ENCODE results near the gene ATRIP. TPM values are rescaled to one million over a fixed set of nuclear protein-coding genes. Genes with fewer than 3 reads are reported as not detected.

ATRIP gene
- total and polyA plus RNA-seq, 8 donors = 2.0 to 4.8 (median 3.0) TPM

DNA sequence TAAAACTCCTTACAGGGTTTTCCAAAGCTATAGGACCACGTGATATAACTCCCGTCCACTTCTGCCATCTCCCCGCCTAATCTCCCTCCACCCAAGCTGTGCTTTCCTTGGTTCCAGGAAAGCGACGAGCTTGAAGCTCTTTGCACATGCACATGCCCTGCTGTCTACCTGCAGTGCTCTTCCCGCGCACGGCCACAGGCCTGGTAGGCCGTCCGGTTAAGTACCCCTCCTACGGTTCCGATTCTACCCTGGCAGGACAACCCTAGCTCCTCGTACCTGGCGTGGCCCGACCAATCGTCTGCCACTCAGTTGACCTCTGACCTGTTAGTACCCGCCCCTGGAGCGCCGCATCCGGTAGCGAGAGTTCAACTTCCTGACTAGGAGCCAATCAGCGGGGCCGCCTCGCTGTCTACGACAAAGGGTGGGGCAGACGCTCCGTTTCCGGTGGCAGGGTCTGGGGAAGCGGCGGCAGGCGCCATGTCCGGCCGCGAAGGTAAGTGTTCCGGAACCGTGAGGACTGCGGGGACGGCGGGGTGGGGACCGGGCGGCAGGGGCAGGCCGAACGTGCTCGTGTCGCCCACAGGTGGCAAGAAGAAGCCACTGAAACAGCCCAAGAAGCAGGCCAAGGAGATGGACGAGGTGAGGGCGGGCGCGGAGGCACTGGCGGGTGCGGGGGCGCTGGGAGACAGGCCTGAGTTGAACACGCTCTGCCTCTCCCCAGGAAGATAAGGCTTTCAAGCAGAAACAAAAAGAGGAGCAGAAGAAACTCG, 6.5 kb upstream of the ATRIP start, which contains the start of the genes CCDC51 and TMA7:
CCDC51 (minus strand) TSS at position 300 of the 770 bp plus-strand sequence. CDS start 4,991 bp downstream, outside the sequence.
TMA7 (plus strand) TSS at position 438 of the 770 bp plus-strand sequence; CDS start at position 478, 40 bp downstream.
- DNase-seq = peak; percentile 98 to 100 (median 98)
- Histone ChIP-seq H3K4me3 (peak within 1 kb of the TSS; percentile 53 to 75 (median 68)), H3K9me3 (no peaks in the 10 kb centered on the region), H3K36me3 (peaks cover 0 to 4% (median 0%) of the 10 kb centered on the region in 3 donors), H3K4me1 (peaks cover 8 to 13% (median 13%) of the 10 kb centered on the region in 3 donors), H3K27ac (peak within 1 kb of the TSS; percentile 65 to 81 (median 74)), H3K27me3 (no peaks in the 10 kb centered on the region)
- peak; percentile 88 for FAIRE-seq
- 0 to 1% methylated on average over 54 of the region's 54 CpGs for WGBS, 2 donors
- intact Hi-C loops (cut with DNase I) = loop anchor here (5.0 to 10.0 kb wide), 3 partner anchors 38 to 168 kb away; no protein-coding TSS in a partner anchor
- ATAC-seq = peak; percentile 94 to 99 (median 96)
- TF ChIP-seq, protein P1, sequence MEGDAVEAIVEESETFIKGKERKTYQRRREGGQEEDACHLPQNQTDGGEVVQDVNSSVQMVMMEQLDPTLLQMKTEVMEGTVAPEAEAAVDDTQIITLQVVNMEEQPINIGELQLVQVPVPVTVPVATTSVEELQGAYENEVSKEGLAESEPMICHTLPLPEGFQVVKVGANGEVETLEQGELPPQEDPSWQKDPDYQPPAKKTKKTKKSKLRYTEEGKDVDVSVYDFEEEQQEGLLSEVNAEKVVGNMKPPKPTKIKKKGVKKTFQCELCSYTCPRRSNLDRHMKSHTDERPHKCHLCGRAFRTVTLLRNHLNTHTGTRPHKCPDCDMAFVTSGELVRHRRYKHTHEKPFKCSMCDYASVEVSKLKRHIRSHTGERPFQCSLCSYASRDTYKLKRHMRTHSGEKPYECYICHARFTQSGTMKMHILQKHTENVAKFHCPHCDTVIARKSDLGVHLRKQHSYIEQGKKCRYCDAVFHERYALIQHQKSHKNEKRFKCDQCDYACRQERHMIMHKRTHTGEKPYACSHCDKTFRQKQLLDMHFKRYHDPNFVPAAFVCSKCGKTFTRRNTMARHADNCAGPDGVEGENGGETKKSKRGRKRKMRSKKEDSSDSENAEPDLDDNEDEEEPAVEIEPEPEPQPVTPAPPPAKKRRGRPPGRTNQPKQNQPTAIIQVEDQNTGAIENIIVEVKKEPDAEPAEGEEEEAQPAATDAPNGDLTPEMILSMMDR (IDR thresholded peaks at IDR 0.05) = no peak

DNA sequence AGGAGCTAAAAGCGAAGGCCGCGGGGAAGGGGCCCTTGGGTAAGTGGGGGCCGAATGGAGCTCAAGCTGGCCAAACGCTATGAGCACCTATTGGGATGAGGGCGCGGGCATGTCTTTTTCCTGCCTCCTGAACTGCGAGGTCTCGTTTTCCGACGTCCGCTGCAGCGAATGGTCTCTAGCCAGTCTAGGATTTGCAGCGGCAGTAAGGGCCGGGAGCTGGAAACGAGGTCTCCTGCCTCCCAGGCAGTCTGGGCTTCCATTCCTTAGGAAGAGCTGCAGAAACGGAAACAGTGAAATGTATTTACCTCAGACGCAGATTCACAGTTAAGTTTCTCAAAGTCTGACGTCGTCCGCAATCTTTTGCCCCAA, 6.0 kb upstream of the ATRIP start:
- intact Hi-C loops (cut with DNase I) = no loop called here
- 0% methylated on average over 21 of the region's 21 CpGs for WGBS, 2 donors
- peaks cover 0 to 4% (median 0%) of the 10 kb centered on the region in 3 donors for H3K36me3 ChIP-seq
- FAIRE-seq (no peak), ATAC-seq (peak; percentile 5 to 16 (median 12)), DNase-seq (peak in 2 of 6 donors; percentile 33 to 53)
- H3K4me1 ChIP-seq = peaks cover 8 to 14% (median 13%) of the 10 kb centered on the region in 3 donors
- peak overlapping the region; percentile 65 to 81 (median 74) for H3K27ac ChIP-seq
- H3K9me3 ChIP-seq = no peaks in the 10 kb centered on the region
- H3K4me3 ChIP-seq = peak overlapping the region; percentile 53 to 75 (median 68)
- TF ChIP-seq, protein P1 (IDR thresholded peaks at IDR 0.05) = no peak
- H3K27me3 ChIP-seq = no peaks in the 10 kb centered on the region

DNA sequence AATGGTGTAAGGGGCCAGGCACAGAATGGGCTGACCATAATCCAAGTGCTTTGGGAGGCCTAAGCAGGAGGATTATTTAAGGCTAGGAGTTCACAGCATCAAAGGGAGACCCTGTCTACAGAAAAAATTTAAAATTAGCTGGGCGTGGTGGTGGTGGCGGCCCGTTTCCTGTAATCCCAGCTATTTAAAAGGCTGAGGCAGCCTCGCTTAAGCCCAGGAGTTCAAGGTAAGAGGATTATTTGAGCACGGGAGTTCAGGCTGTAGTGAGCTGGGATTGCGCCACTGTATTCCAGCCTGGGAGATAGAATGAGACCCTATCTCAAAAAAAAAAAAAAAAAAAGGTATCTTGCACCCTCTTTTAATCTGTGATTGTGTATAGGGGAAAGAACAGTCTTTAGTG, 4.6 kb upstream of the ATRIP start:
- Histone ChIP-seq H3K4me1 (peaks cover 8 to 18% (median 13%) of the 10 kb centered on the region in 3 donors), H3K27ac (no peak overlapping the region), H3K27me3 (no peaks in the 10 kb centered on the region), H3K9me3 (no peaks in the 10 kb centered on the region), H3K4me3 (peak overlapping the region in 1 of 4 donors; percentile 68), H3K36me3 (peaks cover 0 to 4% (median 0%) of the 10 kb centered on the region in 3 donors)
- ATAC-seq (no peak), DNase-seq (no peak), FAIRE-seq (no peak)
- TF ChIP-seq, protein P1 (IDR thresholded peaks at IDR 0.05) = no peak
- intact Hi-C loops (cut with DNase I) = no loop called here
- WGBS, 2 donors = 78 to 80% methylated on average over 6 of the region's 6 CpGs

- intact Hi-C loops (cut with DNase I) = no loop called here
- TF ChIP-seq, protein P1 (IDR thresholded peaks at IDR 0.05) = no peak
- no peaks in the 10 kb centered on the region for H3K9me3 ChIP-seq
- WGBS, 2 donors = 59 to 63% methylated on average over 6 of the region's 6 CpGs
- peaks cover 0 to 4% (median 0%) of the 10 kb centered on the region in 3 donors for H3K36me3 ChIP-seq
- ATAC-seq = no peak
- H3K4me3 ChIP-seq = no peak overlapping the region
- H3K27me3 ChIP-seq = no peaks in the 10 kb centered on the region
- DNase-seq = no peak
- no peak overlapping the region for H3K27ac ChIP-seq
- H3K4me1 ChIP-seq = peaks cover 8 to 22% (median 16%) of the 10 kb centered on the region in 3 donors
- FAIRE-seq = no peak
Observed at GRCh38 chr3:48445277-48445882, 1.2 kb upstream of the ATRIP start.

Measured in pancreas (tissue), 10 donors.